Esophagus squamous epithelium (tissue), 4 donors: ENCODE measurements around the gene CXCL6.

ENCODE experiments used
- POLR2A ChIP-seq, 4 donors: fragments of 450-650 bp; IDR thresholded peaks; one replicate each; pipeline ENCODE4 v1.6.1; 2017; ENCODE audit warnings: antibody characterized with exemption in 4 of 4, mild to moderate bottlenecking in 4 of 4, moderate library complexity in 3 of 4
- TF ChIP-seq, protein P1 (sequence below), 6 experiments: fragments of 450-650 bp in 4 of 6; fragments of 200-600 bp in 2 of 6; sonication (generic) in 2 of 6; IDR thresholded peaks; one replicate each; pipeline ENCODE4 v1.5.1; 2016 to 2019; ENCODE audit warnings: antibody characterized with exemption in 6 of 6, mild to moderate bottlenecking in 4 of 6, moderate library complexity in 4 of 6

DNA sequence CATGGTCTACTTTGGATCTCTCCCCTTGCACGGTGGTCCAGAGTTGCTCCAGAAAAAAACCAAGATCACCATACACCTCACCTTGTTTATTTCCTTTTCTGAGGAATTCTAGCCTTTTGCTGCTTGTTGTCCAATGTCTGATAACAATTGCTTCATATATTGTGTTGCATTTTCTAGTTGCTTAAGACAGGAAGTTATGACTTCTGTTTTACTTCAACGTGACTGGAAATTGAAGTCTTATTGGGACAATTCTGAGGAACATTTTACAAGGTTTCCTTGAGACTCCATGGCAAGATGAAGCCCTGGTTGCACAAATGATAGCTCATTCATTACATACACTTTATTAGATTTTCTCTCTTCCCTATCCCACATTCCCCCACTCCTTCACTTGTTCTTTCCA lies 37.9 kb downstream of the CXCL6 start:
- TF ChIP-seq POLR2A (IDR thresholded peaks at IDR 0.05): no peak
- TF ChIP-seq, protein P1, sequence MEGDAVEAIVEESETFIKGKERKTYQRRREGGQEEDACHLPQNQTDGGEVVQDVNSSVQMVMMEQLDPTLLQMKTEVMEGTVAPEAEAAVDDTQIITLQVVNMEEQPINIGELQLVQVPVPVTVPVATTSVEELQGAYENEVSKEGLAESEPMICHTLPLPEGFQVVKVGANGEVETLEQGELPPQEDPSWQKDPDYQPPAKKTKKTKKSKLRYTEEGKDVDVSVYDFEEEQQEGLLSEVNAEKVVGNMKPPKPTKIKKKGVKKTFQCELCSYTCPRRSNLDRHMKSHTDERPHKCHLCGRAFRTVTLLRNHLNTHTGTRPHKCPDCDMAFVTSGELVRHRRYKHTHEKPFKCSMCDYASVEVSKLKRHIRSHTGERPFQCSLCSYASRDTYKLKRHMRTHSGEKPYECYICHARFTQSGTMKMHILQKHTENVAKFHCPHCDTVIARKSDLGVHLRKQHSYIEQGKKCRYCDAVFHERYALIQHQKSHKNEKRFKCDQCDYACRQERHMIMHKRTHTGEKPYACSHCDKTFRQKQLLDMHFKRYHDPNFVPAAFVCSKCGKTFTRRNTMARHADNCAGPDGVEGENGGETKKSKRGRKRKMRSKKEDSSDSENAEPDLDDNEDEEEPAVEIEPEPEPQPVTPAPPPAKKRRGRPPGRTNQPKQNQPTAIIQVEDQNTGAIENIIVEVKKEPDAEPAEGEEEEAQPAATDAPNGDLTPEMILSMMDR (IDR thresholded peaks at IDR 0.05): no peak
